OCI-LY3 (cell line): ENCODE data around the gene MOCOS.
"Not testable (repeated sequence)": the region's sequence is repeated elsewhere in the genome, so short reads cannot be mapped to it uniquely, and the experiment has no call there.

Source experiments
- EZH2phosphoT487 ChIP-seq: fragments of 200-600 bp; shearing (Covaris generic); IDR thresholded peaks from 2 replicates; pipeline ENCODE4 v1.6.1; 2018; ENCODE audit warnings: antibody characterized with exemption, mixed run types, low read depth
- TF ChIP-seq, protein P1 (sequence below): fragments of 200-600, 300-600 bp; sonication (generic); IDR thresholded peaks from 2 replicates; pipeline ENCODE4 v1.5.1; 2014; ENCODE audit warnings: antibody characterized with exemption, low read length, low read depth

DNA sequence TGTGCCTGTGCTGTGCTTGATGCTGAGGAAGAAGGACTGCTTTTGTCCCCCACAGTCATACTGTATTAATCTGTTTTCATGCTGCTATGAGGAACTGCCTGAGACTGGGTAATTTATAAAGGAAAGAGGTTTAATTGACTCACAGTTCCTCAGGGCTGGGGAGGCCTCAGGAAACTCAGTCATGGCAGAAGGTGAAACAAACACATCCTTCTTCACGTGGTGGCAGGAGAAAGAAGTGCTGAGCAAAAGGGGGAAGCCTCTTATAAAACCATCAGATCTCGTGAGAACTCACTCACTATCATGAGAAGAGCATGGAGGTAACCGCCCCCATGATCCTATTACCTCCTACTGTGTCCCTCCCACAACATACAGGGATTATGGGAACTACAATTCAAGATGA lies 19.0 kb upstream of the MOCOS start:
- TF ChIP-seq, protein P1, sequence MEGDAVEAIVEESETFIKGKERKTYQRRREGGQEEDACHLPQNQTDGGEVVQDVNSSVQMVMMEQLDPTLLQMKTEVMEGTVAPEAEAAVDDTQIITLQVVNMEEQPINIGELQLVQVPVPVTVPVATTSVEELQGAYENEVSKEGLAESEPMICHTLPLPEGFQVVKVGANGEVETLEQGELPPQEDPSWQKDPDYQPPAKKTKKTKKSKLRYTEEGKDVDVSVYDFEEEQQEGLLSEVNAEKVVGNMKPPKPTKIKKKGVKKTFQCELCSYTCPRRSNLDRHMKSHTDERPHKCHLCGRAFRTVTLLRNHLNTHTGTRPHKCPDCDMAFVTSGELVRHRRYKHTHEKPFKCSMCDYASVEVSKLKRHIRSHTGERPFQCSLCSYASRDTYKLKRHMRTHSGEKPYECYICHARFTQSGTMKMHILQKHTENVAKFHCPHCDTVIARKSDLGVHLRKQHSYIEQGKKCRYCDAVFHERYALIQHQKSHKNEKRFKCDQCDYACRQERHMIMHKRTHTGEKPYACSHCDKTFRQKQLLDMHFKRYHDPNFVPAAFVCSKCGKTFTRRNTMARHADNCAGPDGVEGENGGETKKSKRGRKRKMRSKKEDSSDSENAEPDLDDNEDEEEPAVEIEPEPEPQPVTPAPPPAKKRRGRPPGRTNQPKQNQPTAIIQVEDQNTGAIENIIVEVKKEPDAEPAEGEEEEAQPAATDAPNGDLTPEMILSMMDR, result not testable (repeated sequence)
- TF ChIP-seq EZH2phosphoT487, result not testable (repeated sequence)
